ENCODE results near the gene FBXO31. TPM values are rescaled to one million over a fixed set of nuclear protein-coding genes. Genes with fewer than 3 reads are reported as not detected.

Gene FBXO31
- total RNA-seq, 2 donors from 2014 or later, result 57.9 to 161 TPM

DNA sequence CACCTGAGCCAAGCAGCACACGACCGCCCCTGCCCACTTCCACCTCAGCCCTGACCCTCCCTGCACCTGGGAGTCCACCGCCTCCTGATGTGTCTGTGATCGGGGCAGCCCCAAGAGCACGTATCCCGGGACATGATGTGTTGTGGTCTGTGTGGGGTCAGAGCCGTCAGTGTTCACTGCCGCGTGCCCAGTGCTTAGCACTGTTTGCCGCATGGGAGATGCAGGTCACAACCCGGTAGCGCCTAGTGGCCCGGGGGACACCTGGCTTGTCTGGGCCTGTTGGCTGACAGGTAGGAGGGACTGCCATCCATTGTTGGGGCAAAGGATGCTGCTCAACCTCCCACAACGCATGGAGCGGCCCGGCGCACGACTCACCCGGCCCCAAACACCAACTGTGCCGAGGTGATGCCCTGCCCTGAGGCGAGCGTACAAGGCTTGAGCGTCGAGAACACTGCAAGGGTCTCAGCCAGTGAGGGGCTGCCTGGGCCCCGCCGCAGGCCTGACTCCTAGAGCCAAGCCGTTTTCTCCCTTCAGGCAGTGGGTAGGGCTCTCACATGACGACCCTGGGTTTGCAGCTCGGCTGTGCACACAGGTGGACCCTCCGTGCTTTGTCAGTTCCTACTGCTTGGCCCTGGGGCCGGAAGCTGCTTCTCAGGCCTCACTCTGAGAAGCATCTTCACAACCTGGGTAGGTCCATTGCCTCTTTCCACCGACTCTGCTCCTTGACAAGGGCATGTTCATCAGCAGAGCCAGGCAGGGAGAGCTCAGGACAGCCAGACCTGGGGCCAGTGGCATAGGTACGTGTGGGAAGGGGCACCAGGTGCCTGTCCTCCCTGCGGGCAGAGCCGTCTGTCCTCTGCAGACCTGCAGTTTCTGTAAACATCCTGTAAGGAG is 60.5 kb downstream of the FBXO31 start:
- ATAC-seq (ENCODE audit: insufficient number of reproducible peaks, low FRiP score, low read depth), result no peak
- H3K9me3 ChIP-seq, result no peaks in the 10 kb centered on the region
- no peak overlapping the region for H3K27ac ChIP-seq
- no peaks in the 10 kb centered on the region for H3K27me3 ChIP-seq (replicated peaks; ENCODE audit: insufficient read depth)
- H3K4me1 ChIP-seq (ENCODE audit: control insufficient read depth in 1 of 2, low read depth in 2 of 2), result peaks cover 4 to 13% of the 10 kb centered on the region in 2 donors
- TF ChIP-seq, protein P1, sequence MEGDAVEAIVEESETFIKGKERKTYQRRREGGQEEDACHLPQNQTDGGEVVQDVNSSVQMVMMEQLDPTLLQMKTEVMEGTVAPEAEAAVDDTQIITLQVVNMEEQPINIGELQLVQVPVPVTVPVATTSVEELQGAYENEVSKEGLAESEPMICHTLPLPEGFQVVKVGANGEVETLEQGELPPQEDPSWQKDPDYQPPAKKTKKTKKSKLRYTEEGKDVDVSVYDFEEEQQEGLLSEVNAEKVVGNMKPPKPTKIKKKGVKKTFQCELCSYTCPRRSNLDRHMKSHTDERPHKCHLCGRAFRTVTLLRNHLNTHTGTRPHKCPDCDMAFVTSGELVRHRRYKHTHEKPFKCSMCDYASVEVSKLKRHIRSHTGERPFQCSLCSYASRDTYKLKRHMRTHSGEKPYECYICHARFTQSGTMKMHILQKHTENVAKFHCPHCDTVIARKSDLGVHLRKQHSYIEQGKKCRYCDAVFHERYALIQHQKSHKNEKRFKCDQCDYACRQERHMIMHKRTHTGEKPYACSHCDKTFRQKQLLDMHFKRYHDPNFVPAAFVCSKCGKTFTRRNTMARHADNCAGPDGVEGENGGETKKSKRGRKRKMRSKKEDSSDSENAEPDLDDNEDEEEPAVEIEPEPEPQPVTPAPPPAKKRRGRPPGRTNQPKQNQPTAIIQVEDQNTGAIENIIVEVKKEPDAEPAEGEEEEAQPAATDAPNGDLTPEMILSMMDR (IDR thresholded peaks at IDR 0.05), result no peak
- DNase-seq (ENCODE audit: low spot score), result no peak
- H3K36me3 ChIP-seq, result peaks cover 1% of the 10 kb centered on the region
- H3K4me3 ChIP-seq, result no peak overlapping the region

DNA sequence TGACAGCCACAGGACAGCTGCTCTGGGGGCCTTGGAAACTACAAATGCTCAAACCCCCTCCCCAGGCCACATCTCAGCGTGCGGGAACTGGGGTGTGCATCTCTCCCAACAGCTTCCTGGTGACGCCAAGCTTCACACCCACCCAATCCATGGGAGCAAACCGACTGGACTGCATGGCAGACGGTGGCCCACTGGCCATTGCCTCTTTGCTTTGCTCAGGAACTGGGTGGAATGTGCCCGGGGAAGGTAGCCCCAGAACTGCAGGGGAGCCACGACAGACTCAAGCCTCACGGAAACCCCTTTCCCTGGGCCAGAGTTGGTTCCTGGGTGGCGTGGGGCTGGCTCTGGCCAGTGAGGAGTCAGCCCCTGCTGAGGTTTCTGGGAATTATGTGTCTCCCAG is 61.2 kb downstream of the FBXO31 start:
- Histone ChIP-seq H3K27me3 (replicated peaks; ENCODE audit: insufficient read depth) (no peaks in the 10 kb centered on the region), H3K27ac (no peak overlapping the region), H3K36me3 (no peaks in the 10 kb centered on the region), H3K4me3 (no peak overlapping the region), H3K9me3 (no peaks in the 10 kb centered on the region), H3K4me1 (ENCODE audit: control insufficient read depth in 1 of 2, low read depth in 2 of 2) (peaks cover 6 to 17% of the 10 kb centered on the region in 2 donors)
- DNase-seq (ENCODE audit: low spot score) (no peak), ATAC-seq (ENCODE audit: insufficient number of reproducible peaks, low FRiP score, low read depth) (no peak)
- TF ChIP-seq, protein P1 (IDR thresholded peaks at IDR 0.05), result no peak

DNA sequence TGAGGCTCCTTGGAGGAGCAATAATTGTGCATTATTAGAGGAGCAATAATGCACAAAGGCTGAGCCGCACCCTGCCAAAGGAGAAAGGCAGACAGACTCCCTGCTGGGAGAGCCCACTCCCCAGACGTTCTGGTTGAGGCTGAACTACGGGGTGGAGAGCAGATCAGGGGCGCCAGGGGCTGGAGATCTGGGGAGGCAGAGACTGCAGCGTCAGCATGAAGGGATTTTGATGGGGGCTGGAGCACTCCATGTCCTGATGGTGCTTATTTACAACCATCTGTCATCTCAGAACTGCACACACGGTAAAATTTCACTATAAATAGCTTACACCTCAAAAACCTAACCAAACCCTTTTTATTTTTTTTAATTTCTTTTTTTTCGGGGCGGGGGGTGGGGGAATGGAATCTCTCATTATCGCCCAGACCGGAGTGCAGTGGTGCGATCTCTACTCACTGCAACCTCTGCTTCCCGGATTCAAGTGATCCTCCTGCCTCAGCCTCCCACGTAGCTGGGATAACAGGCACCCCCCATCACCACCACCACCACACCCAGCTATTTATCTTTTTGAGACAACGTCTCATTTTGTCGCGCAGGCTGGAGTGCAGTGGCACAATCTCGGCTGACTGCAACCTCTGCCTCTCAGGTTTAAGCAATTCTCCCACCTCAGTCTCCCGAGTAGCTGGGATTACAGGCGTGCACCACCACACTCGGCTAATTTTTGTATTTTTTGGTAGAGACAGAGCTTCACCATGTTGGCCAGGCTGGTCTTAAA is 62.1 kb downstream of the FBXO31 start:
- H3K4me1 ChIP-seq (ENCODE audit: control insufficient read depth in 1 of 2, low read depth in 2 of 2), result peaks cover 6 to 17% of the 10 kb centered on the region in 2 donors
- no peak overlapping the region for H3K4me3 ChIP-seq
- TF ChIP-seq, protein P1 (IDR thresholded peaks at IDR 0.05), result no peak
- no peaks in the 10 kb centered on the region for H3K9me3 ChIP-seq
- no peak for ATAC-seq (ENCODE audit: insufficient number of reproducible peaks, low FRiP score, low read depth)
- H3K36me3 ChIP-seq, result no peaks in the 10 kb centered on the region
- no peak for DNase-seq (ENCODE audit: low spot score)
- no peaks in the 10 kb centered on the region for H3K27me3 ChIP-seq (replicated peaks; ENCODE audit: insufficient read depth)
- H3K27ac ChIP-seq, result no peak overlapping the region

DNA sequence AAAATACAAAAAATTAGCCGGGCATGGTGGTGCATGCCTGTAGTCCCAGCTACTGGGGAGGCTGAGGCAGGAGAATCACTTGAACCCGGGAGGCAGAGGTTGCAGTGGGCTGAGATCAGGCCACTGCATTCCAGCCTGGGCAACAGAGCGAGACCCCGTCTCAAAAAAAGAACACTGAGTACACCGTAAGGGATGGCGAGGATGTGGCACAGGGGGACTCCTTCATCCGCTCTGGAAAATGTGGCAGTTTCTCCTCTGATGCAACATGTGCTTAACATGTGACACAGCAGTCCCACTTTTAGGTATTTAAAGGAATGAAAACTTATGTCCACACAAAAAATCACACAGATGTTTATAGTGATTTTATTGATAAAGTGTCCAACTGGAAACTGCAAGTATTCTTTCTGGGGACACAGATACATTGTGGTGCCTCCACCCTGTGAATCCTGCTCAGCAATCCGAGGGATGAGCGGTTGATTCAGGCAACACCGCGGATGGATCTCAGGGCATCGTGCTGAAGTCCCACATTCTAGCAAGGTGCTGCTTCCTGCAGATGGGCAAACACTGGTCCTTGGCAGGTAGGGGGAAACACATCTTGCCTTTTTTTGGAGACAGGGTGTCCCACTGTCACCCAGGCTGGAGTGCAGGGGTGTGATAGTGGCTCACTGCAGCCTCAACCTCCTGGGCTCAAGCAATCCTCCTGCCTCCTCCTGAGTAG is 62.9 kb downstream of the FBXO31 start:
- no peak overlapping the region for H3K27ac ChIP-seq
- TF ChIP-seq, protein P1 (IDR thresholded peaks at IDR 0.05), result no peak
- no peak for DNase-seq (ENCODE audit: low spot score)
- H3K27me3 ChIP-seq (replicated peaks; ENCODE audit: insufficient read depth), result no peaks in the 10 kb centered on the region
- H3K9me3 ChIP-seq, result no peaks in the 10 kb centered on the region
- peaks cover 6 to 17% of the 10 kb centered on the region in 2 donors for H3K4me1 ChIP-seq (ENCODE audit: control insufficient read depth in 1 of 2, low read depth in 2 of 2)
- no peaks in the 10 kb centered on the region for H3K36me3 ChIP-seq
- no peak for ATAC-seq (ENCODE audit: insufficient number of reproducible peaks, low FRiP score, low read depth)
- no peak overlapping the region for H3K4me3 ChIP-seq

All from thoracic aorta (tissue), 2 donors.